ENCODE measurements around the gene CCNY. TPM values are rescaled to one million over a fixed set of nuclear protein-coding genes. Genes with fewer than 3 reads are reported as not detected.
A peak's percentile ranks its signal among the peaks of the same experiment; 100 is the strongest.

Gene CCNY
- total and polyA plus RNA-seq, 2 of the 13 experiments (the other 11 are each of a cell fraction or from before 2014, with no cell fraction given): 48.2 to 54.7 TPM

DNA sequence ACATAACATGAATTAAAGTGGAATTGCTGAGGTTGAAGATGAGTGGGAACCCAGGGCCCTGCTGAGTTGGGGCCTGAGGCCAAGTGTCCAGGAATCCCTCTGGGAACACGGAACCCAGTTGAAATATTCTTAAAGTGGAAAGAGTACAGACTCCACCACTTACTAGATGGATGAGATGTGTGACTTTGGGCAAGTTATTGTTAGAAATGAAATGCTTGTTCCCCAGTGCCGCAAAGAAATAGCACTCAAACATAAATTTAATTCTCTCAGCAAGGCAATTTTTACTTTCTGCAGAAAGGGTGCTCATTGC lies 54.5 kb downstream of the CCNY start:
- intact Hi-C loops (cut with micrococcal nuclease; ENCODE audit: unreplicated experiment) (no loop called here), in situ Hi-C loops (cut with HindIII; ENCODE audit: extremely low pct_ligation_motif_present, low pct_unique_long_range_greater_than_20kb) (no loop called here)
- FAIRE-seq: no peak
- 92% methylated on average over 2 of the region's 2 CpGs for WGBS (ENCODE audit: low lambda C conversion rate)
- Histone ChIP-seq H4K20me1 (ENCODE audit: insufficient read depth, low read length) (no peaks in the 10 kb centered on the region; the same call in 1 of the 2 replicates), H3K9ac (ENCODE audit: insufficient read depth, low read depth, low read length) (no peak overlapping the region), H3K4me2 (ENCODE audit: low read depth, low read length) (no peak overlapping the region), H3K27me3 (ENCODE audit: control insufficient read depth in 1 of 2, insufficient read depth in 2 of 2, low read length in 2 of 2) (no peaks in the 10 kb centered on the region), H3K4me3 (replicated peaks in 1 of 3; ENCODE audit: insufficient read depth in 1 of 3, low read depth in 2 of 3, low read length in 3 of 3) (no peak overlapping the region), H3K4me1 (ENCODE audit: insufficient read depth, low read length) (peaks cover 87% of the 10 kb centered on the region), H3K79me2 (ENCODE audit: insufficient read depth, low read length) (peaks cover 97% of the 10 kb centered on the region), H2AFZ (ENCODE audit: low read length) (no peak overlapping the region), H3K36me3 (replicated peaks in 1 of 2; ENCODE audit: control insufficient read depth in 1 of 2, insufficient read depth in 2 of 2, low read length in 2 of 2) (no peaks in the 10 kb centered on the region), H3K9me3 (ENCODE audit: low read length) (peaks cover 10% of the 10 kb centered on the region; the same call in 1 of the 2 replicates), H3K27ac (ENCODE audit: extremely low read length, insufficient read depth, low read length) (no peak overlapping the region)
- DNase-seq (ENCODE audit: low spot score): no peak
- POLR2A ChIA-PET: no interaction called here
- TF ChIP-seq, protein P1, sequence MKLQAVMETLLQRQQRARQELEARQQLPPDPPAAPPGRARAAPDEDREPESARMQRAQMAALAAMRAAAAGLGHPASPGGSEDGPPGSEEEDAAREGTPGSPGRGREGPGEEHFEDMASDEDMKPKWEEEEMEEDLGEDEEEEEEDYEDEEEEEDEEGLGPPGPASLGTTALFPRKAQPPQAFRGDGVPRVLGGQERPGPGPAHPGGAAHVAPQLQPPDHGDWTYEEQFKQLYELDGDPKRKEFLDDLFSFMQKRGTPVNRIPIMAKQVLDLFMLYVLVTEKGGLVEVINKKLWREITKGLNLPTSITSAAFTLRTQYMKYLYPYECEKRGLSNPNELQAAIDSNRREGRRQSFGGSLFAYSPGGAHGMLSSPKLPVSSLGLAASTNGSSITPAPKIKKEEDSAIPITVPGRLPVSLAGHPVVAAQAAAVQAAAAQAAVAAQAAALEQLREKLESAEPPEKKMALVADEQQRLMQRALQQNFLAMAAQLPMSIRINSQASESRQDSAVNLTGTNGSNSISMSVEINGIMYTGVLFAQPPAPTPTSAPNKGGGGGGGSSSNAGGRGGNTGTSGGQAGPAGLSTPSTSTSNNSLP (IDR thresholded peaks at IDR 0.05; ENCODE audit: low read depth, low read length): no peak
- TF ChIP-seq ZNF562 (CRISPR knock-in tag; IDR thresholded peaks at IDR 0.05; ENCODE audit: borderline replicate concordance) (peak; percentile 71; the same call in 1 of the 2 replicates), SP140L (CRISPR knock-in tag; IDR thresholded peaks at IDR 0.05; ENCODE audit: borderline replicate concordance) (no peak)
- TF ChIP-seq, protein P2, sequence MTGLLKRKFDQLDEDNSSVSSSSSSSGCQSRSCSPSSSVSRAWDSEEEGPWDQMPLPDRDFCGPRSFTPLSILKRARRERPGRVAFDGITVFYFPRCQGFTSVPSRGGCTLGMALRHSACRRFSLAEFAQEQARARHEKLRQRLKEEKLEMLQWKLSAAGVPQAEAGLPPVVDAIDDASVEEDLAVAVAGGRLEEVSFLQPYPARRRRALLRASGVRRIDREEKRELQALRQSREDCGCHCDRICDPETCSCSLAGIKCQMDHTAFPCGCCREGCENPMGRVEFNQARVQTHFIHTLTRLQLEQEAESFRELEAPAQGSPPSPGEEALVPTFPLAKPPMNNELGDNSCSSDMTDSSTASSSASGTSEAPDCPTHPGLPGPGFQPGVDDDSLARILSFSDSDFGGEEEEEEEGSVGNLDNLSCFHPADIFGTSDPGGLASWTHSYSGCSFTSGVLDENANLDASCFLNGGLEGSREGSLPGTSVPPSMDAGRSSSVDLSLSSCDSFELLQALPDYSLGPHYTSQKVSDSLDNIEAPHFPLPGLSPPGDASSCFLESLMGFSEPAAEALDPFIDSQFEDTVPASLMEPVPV (CRISPR knock-in tag; IDR thresholded peaks at IDR 0.05): no peak
- TF ChIP-seq, protein P3, sequence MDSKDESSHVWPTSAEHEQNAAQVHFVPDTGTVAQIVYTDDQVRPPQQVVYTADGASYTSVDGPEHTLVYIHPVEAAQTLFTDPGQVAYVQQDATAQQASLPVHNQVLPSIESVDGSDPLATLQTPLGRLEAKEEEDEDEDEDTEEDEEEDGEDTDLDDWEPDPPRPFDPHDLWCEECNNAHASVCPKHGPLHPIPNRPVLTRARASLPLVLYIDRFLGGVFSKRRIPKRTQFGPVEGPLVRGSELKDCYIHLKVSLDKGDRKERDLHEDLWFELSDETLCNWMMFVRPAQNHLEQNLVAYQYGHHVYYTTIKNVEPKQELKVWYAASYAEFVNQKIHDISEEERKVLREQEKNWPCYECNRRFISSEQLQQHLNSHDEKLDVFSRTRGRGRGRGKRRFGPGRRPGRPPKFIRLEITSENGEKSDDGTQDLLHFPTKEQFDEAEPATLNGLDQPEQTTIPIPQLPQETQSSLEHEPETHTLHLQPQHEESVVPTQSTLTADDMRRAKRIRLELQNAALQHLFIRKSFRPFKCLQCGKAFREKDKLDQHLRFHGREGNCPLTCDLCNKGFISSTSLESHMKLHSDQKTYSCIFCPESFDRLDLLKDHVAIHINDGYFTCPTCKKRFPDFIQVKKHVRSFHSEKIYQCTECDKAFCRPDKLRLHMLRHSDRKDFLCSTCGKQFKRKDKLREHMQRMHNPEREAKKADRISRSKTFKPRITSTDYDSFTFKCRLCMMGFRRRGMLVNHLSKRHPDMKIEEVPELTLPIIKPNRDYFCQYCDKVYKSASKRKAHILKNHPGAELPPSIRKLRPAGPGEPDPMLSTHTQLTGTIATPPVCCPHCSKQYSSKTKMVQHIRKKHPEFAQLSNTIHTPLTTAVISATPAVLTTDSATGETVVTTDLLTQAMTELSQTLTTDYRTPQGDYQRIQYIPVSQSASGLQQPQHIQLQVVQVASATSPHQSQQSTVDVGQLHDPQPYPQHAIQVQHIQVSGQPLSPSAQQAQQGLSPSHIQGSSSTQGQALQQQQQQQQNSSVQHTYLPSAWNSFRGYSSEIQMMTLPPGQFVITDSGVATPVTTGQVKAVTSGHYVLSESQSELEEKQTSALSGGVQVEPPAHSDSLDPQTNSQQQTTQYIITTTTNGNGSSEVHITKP (CRISPR knock-in tag; IDR thresholded peaks at IDR 0.05; ENCODE audit: low read depth): no peak
- CTCF ChIA-PET (ENCODE audit: low intra/inter-chr PET ratio, low total read pairs): no interaction called here
- BruUV-seq (replicated peaks): no TSS peak
- ATAC-seq: no peak

All from HepG2 (cell line).